Esophagus mucosa (tissue), 1 donor: ENCODE measurements around the gene CHST11. TPM values are rescaled to one million over a fixed set of nuclear protein-coding genes. Genes with fewer than 3 reads are reported as not detected.

Experiments
- total RNA-seq: library from RNA; stranded (reverse); gene quantifications from one replicate; pipeline ENCODE4 v1.2.4, GENCODE V29; 2023
- donor health status: DM: yes; HTN: yes; CAD: no.

Gene CHST11
- total RNA-seq, 1 donor from 2014 or later, result 7.3 TPM

Other genes starting within 250 kb of the CHST11 start
- gene TXNRD1, start 241.2 kb upstream of the CHST11 start, total RNA-seq, result 8.7 TPM
- 0.76 TPM for gene EID3, start 153.2 kb upstream of the CHST11 start, total RNA-seq